ENCODE measurements around the gene MORC3. TPM values are rescaled to one million over a fixed set of nuclear protein-coding genes. Genes with fewer than 3 reads are reported as not detected.
A peak's percentile ranks its signal among the peaks of the same experiment; 100 is the strongest.

The MORC3 gene
- total and polyA plus RNA-seq, 2 donors (not counting 1 experiment from before 2014, with no cell fraction given), result 44.9 to 104 TPM

GRCh38 chr21:36422279-36423098 lies 102.5 kb downstream of the MORC3 start:
- Mint-ChIP-seq H3K4me3 (no peak overlapping the region), H3K27me3 (no peaks in the 10 kb centered on the region), H3K4me1 (peaks cover 1% of the 10 kb centered on the region), H3K27ac (no peak overlapping the region), H3K9me3 (ENCODE audit: insufficient read depth) (no peaks in the 10 kb centered on the region)
- intact Hi-C loops (cut with micrococcal nuclease), result no loop called here
- H3K79me2 ChIP-seq (ENCODE audit: control insufficient read depth, insufficient read depth, low read length), result no peaks in the 10 kb centered on the region
- POLR2A ChIA-PET, result no interaction called here
- no peaks in the 10 kb centered on the region for H4K20me1 ChIP-seq (ENCODE audit: control insufficient read depth, insufficient read depth, low read length, poor library complexity, severe bottlenecking)
- ATAC-seq (ENCODE audit: low read depth) (no peak), DNase-seq (peak; percentile 26)
- CTCF ChIA-PET, result interaction anchor here (0.8 to 1.9 kb wide), 3 partner anchors 8 to 17 kb away, joined by 3 to 7 read pairs (median 5); no protein-coding TSS in a partner anchor
- no peak overlapping the region for H3K4me2 ChIP-seq (replicated peaks; ENCODE audit: low read depth, low read length, poor library complexity, severe bottlenecking)
- no peak overlapping the region for H3K4me3 ChIP-seq (ENCODE audit: control extremely low read depth in 1 of 5, extremely low read depth in 1 of 5, insufficient read depth in 1 of 5, low read depth in 2 of 5, low read length in 4 of 5)
- H3K9me3 ChIP-seq (ENCODE audit: control extremely low read depth in 1 of 3, control insufficient read depth in 2 of 3, insufficient read depth in 1 of 3, low read length in 2 of 3), result no peaks in the 10 kb centered on the region
- WGBS (ENCODE audit: insufficient coverage), result 68% methylated on average over 21 of the region's 28 CpGs
- no peak overlapping the region for H3K9ac ChIP-seq (ENCODE audit: low read length)
- H3K4me1 ChIP-seq (ENCODE audit: control insufficient read depth in 2 of 2, insufficient read depth in 2 of 2, low read length in 2 of 2), result no peaks in the 10 kb centered on the region
- H3K27ac ChIP-seq (ENCODE audit: low read length in 2 of 2), result no peak overlapping the region
- H3K27me3 ChIP-seq (replicated peaks in 1 of 4; ENCODE audit: control extremely low read depth in 1 of 4, control insufficient read depth in 3 of 4, insufficient read depth in 4 of 4, low read length in 3 of 4), result no peaks in the 10 kb centered on the region
- H3K36me3 ChIP-seq (replicated peaks in 1 of 2; ENCODE audit: control extremely low read depth in 1 of 2, control insufficient read depth in 1 of 2, extremely low read depth in 1 of 2, insufficient read depth in 2 of 2, low read length in 1 of 2), result no peaks in the 10 kb centered on the region
- TF ChIP-seq EZH2 (IDR thresholded peaks at IDR 0.05; ENCODE audit: borderline replicate concordance, insufficient read depth, low read depth, low read length, poor library complexity, severe bottlenecking), result no peak
- TF ChIP-seq CTCF (IDR thresholded peaks at IDR 0.05), result peak; percentile 14
- no peak overlapping the region for H2AFZ ChIP-seq (ENCODE audit: insufficient read depth, low read depth, low read length, poor library complexity, severe bottlenecking)

- intact Hi-C loops (cut with micrococcal nuclease), result no loop called here
- TF ChIP-seq EZH2 (IDR thresholded peaks at IDR 0.05; ENCODE audit: borderline replicate concordance, insufficient read depth, low read depth, low read length, poor library complexity, severe bottlenecking) (no peak), CTCF (IDR thresholded peaks at IDR 0.05) (no peak)
- Histone ChIP-seq H2AFZ (ENCODE audit: insufficient read depth, low read depth, low read length, poor library complexity, severe bottlenecking) (no peak overlapping the region), H3K4me2 (replicated peaks; ENCODE audit: low read depth, low read length, poor library complexity, severe bottlenecking) (no peak overlapping the region), H3K27me3 (replicated peaks in 1 of 4; ENCODE audit: control extremely low read depth in 1 of 4, control insufficient read depth in 3 of 4, insufficient read depth in 4 of 4, low read length in 3 of 4) (no peaks in the 10 kb centered on the region), H3K36me3 (replicated peaks in 1 of 2; ENCODE audit: control extremely low read depth in 1 of 2, control insufficient read depth in 1 of 2, extremely low read depth in 1 of 2, insufficient read depth in 2 of 2, low read length in 1 of 2) (no peaks in the 10 kb centered on the region), H3K4me3 (ENCODE audit: control extremely low read depth in 1 of 5, extremely low read depth in 1 of 5, insufficient read depth in 1 of 5, low read depth in 2 of 5, low read length in 4 of 5) (no peak overlapping the region), H3K4me1 (ENCODE audit: control insufficient read depth in 2 of 2, insufficient read depth in 2 of 2, low read length in 2 of 2) (no peaks in the 10 kb centered on the region), H3K79me2 (ENCODE audit: control insufficient read depth, insufficient read depth, low read length) (no peaks in the 10 kb centered on the region), H3K9ac (ENCODE audit: low read length) (no peak overlapping the region), H3K27ac (ENCODE audit: low read length in 2 of 2) (no peak overlapping the region), H3K9me3 (ENCODE audit: control extremely low read depth in 1 of 3, control insufficient read depth in 2 of 3, insufficient read depth in 1 of 3, low read length in 2 of 3) (no peaks in the 10 kb centered on the region), H4K20me1 (ENCODE audit: control insufficient read depth, insufficient read depth, low read length, poor library complexity, severe bottlenecking) (no peaks in the 10 kb centered on the region)
- CTCF ChIA-PET, result interaction anchor here (1.1 to 1.9 kb wide), 2 partner anchors 9 to 25 kb away, joined by 3 to 7 read pairs; no protein-coding TSS in a partner anchor
- Mint-ChIP-seq H3K27ac (no peak overlapping the region), H3K27me3 (peaks cover 4% of the 10 kb centered on the region), H3K9me3 (ENCODE audit: insufficient read depth) (no peaks in the 10 kb centered on the region), H3K4me1 (peaks cover 5% of the 10 kb centered on the region), H3K4me3 (no peak overlapping the region)
- DNase-seq (no peak), ATAC-seq (ENCODE audit: low read depth) (no peak)
- 75% methylated on average over 8 of the region's 12 CpGs for WGBS (ENCODE audit: insufficient coverage)
- POLR2A ChIA-PET, result no interaction called here
Measured at GRCh38 chr21:36423771-36424433, 103.9 kb downstream of the MORC3 start.

Data from B cell (primary cell).